HepG2 (cell line): ENCODE measurements around the gene GDPD1. TPM values are rescaled to one million over a fixed set of nuclear protein-coding genes. Genes with fewer than 3 reads are reported as not detected.
A peak's percentile ranks its signal among the peaks of the same experiment; 100 is the strongest.

Experiments
- CBX1 ChIP-seq: IDR thresholded peaks from one replicate; pipeline ENCODE4 v1.6.1; 2016; ENCODE audit warnings: antibody characterized with exemption, low read depth
- FOXO1 ChIP-seq: sonication (generic); formaldehyde crosslinking; IDR thresholded peaks from 2 replicates; pipeline ENCODE4 v1.4.0; 2020; ENCODE audit warnings: missing genetic modification reagents
- KDM1A ChIP-seq: IDR thresholded peaks from 2 replicates; pipeline ENCODE4 v1.6.1; 2016; ENCODE audit warnings: missing compliant biosample characterization
- KDM4B ChIP-seq: sonication (generic); formaldehyde crosslinking; IDR thresholded peaks from 2 replicates; pipeline ENCODE4 v1.4.0; 2020; ENCODE audit warnings: missing genetic modification reagents
- POLR2AphosphoS5 ChIP-seq: IDR thresholded peaks from 2 replicates; pipeline ENCODE4 v1.6.1; 2012; ENCODE audit warnings: low read depth, low read length
- RAD21 ChIP-seq: fragments of 450-650 bp; formaldehyde crosslinking; IDR thresholded peaks from 2 replicates; pipeline ENCODE4 v1.5.0; 2020; ENCODE audit warnings: mild to moderate bottlenecking
- RAD51 ChIP-seq: fragments of 450-650 bp; IDR thresholded peaks from 2 replicates; pipeline ENCODE4 v1.6.1; 2016; ENCODE audit warnings: borderline replicate concordance
- SOX5 ChIP-seq: IDR thresholded peaks from 2 replicates; pipeline ENCODE4 v1.6.1; 2016; ENCODE audit warnings: borderline replicate concordance
- SPEN ChIP-seq: sonication (generic); formaldehyde crosslinking; IDR thresholded peaks from 2 replicates; pipeline ENCODE4 v1.5.1; 2020; ENCODE audit warnings: low read depth, mild to moderate bottlenecking, missing genetic modification reagents
- TGIF2 ChIP-seq: IDR thresholded peaks from 2 replicates; pipeline ENCODE4 v1.6.1; 2016; ENCODE audit warnings: control low read depth, missing compliant biosample characterization
- TP53 ChIP-seq: sonication (generic); formaldehyde crosslinking; conservative IDR thresholded peaks from 2 replicates; pipeline ENCODE4 v1.4.0; 2020; ENCODE audit warnings: missing genetic modification reagents
- YEATS2 ChIP-seq: sonication (generic); formaldehyde crosslinking; IDR thresholded peaks from 2 replicates; pipeline ENCODE4 v1.4.0; 2020; ENCODE audit warnings: missing genetic modification reagents, borderline replicate concordance
- ZC3H4 ChIP-seq: sonication (generic); formaldehyde crosslinking; IDR thresholded peaks from 2 replicates; pipeline ENCODE4 v1.4.0; 2020; ENCODE audit warnings: missing genetic modification reagents, borderline replicate concordance
- ZNF556 ChIP-seq: sonication (generic); formaldehyde crosslinking; IDR thresholded peaks from 2 replicates; pipeline ENCODE4 v1.4.0; 2020; ENCODE audit warnings: mild to moderate bottlenecking, missing genetic modification reagents, borderline replicate concordance
- polyA plus RNA-seq, 8 experiments: library from polyadenylated mRNA; depleted of rRNA in 3 of 8; stranded (reverse) in 7 of 8; unstranded in 1 of 8; fragments of >200 nt; fragmentation: Illumina TruSeq in 4 of 8; extraction: Trizol in 4 of 8; gene quantifications; 2 replicates each; pipeline versions ENCODE4 v1.2.1 to v1.2.3, GENCODE V29; 2011 to 2016; ENCODE audit warnings: low read depth in 4 of 8, missing spikeins in 1 of 8, mixed read lengths in 1 of 8; ENCODE audit not compliant: insufficient read depth in 1 of 8
- total RNA-seq, 5 experiments: library from RNA; depleted of rRNA; stranded (reverse); fragments of >200 nt; fragmentation: Illumina TruSeq; extraction: Trizol; gene quantifications; 2 replicates each; pipeline ENCODE4 v1.2.3, GENCODE V29; 2016; ENCODE audit warnings: low read depth in 1 of 5
- TF ChIP-seq, protein P1 (sequence below): sonication (generic); formaldehyde crosslinking; IDR thresholded peaks from 2 replicates; pipeline ENCODE4 v1.5.0; 2020; ENCODE audit warnings: mild to moderate bottlenecking, missing genetic modification reagents
- TF ChIP-seq, protein P2 (sequence below): sonication (generic); formaldehyde crosslinking; IDR thresholded peaks from 2 replicates; pipeline ENCODE4 v1.4.0; 2020; ENCODE audit warnings: missing genetic modification reagents
- TF ChIP-seq, protein P3 (sequence below): sonication (generic); formaldehyde crosslinking; IDR thresholded peaks from 2 replicates; pipeline ENCODE4 v1.4.0; 2020; ENCODE audit warnings: low read depth, mild to moderate bottlenecking, missing genetic modification reagents
- TF ChIP-seq, protein P4 (sequence below): sonication (generic); formaldehyde crosslinking; IDR thresholded peaks from 2 replicates; pipeline ENCODE4 v1.4.0; 2020; ENCODE audit warnings: mild to moderate bottlenecking, missing genetic modification reagents, borderline replicate concordance

GDPD1 gene
- total and polyA plus RNA-seq, 2 of the 13 experiments (the other 11 are each of a cell fraction or from before 2014, with no cell fraction given): 6.0 to 7.7 TPM

DNA sequence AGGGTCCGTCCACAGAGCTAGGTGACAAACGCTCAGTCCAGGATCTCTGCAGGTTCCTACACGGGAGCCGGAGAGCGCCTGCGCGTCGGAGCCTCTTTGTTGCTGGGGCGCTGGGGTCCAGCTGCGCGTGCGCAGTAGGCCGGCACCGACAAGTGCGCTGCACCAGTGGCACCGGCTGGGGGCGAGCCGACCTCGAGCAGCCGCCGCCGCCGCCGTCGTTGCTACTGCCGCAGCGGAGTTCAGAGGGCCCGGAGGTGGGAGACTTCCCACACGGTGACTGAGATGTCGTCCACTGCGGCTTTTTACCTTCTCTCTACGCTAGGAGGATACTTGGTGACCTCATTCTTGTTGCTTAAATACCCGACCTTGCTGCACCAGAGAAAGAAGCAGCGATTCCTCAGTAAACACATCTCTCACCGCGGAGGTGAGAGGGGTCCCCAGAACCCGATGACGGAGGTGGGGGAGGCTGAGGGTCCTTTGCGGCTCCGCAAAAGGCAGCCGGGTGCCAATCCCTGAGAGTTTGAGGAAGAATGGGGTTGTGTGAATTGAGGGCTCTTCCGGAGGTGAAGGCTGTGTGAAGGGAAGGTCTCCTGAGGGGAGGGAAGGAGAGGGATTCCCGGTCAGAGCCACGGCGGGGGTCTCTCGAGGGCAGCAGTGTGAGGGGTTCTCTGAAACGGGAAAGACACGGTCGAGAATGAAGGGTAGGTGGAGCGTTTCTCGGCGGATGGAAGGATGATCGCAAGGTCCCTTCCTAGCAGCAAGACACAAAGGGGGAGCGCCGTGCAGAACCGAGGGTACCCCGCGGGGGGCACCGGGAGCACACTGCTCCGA, at the start of gene GDPD1 (continued):
- TF ChIP-seq, protein P1, sequence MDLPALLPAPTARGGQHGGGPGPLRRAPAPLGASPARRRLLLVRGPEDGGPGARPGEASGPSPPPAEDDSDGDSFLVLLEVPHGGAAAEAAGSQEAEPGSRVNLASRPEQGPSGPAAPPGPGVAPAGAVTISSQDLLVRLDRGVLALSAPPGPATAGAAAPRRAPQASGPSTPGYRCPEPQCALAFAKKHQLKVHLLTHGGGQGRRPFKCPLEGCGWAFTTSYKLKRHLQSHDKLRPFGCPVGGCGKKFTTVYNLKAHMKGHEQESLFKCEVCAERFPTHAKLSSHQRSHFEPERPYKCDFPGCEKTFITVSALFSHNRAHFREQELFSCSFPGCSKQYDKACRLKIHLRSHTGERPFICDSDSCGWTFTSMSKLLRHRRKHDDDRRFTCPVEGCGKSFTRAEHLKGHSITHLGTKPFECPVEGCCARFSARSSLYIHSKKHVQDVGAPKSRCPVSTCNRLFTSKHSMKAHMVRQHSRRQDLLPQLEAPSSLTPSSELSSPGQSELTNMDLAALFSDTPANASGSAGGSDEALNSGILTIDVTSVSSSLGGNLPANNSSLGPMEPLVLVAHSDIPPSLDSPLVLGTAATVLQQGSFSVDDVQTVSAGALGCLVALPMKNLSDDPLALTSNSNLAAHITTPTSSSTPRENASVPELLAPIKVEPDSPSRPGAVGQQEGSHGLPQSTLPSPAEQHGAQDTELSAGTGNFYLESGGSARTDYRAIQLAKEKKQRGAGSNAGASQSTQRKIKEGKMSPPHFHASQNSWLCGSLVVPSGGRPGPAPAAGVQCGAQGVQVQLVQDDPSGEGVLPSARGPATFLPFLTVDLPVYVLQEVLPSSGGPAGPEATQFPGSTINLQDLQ: no peak
- peak; percentile 54; the same call in 1 of the 2 replicates for TF ChIP-seq SOX5 (CRISPR knock-in tag)
- peak; percentile 48; the same call in 1 of the 2 replicates for TF ChIP-seq TGIF2 (CRISPR knock-in tag)
- peak; percentile 88 for TF ChIP-seq SPEN (CRISPR knock-in tag)
- TF ChIP-seq FOXO1 (CRISPR knock-in tag): no peak; the same call in 1 of the 2 replicates
- peak; percentile 96 for TF ChIP-seq POLR2AphosphoS5
- no peak for TF ChIP-seq ZC3H4
- no peak for TF ChIP-seq RAD51
- TF ChIP-seq ZNF556: peak; percentile 96
- TF ChIP-seq TP53: no peak
- TF ChIP-seq YEATS2: peak; percentile 22; the same call in 1 of the 2 replicates
- TF ChIP-seq, protein P2, sequence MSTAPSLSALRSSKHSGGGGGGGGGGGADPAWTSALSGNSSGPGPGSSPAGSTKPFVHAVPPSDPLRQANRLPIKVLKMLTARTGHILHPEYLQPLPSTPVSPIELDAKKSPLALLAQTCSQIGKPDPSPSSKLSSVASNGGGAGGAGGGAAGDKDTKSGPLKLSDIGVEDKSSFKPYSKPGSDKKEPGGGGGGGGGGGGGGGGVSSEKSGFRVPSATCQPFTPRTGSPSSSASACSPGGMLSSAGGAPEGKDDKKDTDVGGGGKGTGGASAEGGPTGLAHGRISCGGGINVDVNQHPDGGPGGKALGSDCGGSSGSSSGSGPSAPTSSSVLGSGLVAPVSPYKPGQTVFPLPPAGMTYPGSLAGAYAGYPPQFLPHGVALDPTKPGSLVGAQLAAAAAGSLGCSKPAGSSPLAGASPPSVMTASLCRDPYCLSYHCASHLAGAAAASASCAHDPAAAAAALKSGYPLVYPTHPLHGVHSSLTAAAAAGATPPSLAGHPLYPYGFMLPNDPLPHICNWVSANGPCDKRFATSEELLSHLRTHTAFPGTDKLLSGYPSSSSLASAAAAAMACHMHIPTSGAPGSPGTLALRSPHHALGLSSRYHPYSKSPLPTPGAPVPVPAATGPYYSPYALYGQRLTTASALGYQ (CRISPR knock-in tag): no peak
- TF ChIP-seq, protein P3, sequence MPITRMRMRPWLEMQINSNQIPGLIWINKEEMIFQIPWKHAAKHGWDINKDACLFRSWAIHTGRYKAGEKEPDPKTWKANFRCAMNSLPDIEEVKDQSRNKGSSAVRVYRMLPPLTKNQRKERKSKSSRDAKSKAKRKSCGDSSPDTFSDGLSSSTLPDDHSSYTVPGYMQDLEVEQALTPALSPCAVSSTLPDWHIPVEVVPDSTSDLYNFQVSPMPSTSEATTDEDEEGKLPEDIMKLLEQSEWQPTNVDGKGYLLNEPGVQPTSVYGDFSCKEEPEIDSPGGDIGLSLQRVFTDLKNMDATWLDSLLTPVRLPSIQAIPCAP (CRISPR knock-in tag): no peak
- TF ChIP-seq, protein P4, sequence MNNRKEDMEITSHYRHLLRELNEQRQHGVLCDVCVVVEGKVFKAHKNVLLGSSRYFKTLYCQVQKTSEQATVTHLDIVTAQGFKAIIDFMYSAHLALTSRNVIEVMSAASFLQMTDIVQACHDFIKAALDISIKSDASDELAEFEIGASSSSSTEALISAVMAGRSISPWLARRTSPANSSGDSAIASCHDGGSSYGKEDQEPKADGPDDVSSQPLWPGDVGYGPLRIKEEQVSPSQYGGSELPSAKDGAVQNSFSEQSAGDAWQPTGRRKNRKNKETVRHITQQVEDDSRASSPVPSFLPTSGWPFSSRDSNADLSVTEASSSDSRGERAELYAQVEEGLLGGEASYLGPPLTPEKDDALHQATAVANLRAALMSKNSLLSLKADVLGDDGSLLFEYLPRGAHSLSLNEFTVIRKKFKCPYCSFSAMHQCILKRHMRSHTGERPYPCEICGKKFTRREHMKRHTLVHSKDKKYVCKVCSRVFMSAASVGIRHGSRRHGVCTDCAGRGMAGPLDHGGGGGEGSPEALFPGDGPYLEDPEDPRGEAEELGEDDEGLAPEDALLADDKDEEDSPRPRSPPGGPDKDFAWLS (CRISPR knock-in tag): no peak
- peak; percentile 96 for TF ChIP-seq RAD21 (CRISPR knock-in tag)
- peak; percentile 44 for TF ChIP-seq CBX1
- no peak for TF ChIP-seq KDM1A (CRISPR knock-in tag)
- TF ChIP-seq KDM4B (CRISPR knock-in tag): no peak
